HG02870 (cell line): ENCODE results near the gene MRM1.

ENCODE experiments used
- ATAC-seq: cut with Tn5 transposase; IDR thresholded peaks from one replicate; pipeline ENCODE4 v1.9.1; 2021; ENCODE audit warnings: mild to moderate bottlenecking, moderate library complexity; ENCODE audit not compliant: unreplicated experiment

Gene MRM1

DNA sequence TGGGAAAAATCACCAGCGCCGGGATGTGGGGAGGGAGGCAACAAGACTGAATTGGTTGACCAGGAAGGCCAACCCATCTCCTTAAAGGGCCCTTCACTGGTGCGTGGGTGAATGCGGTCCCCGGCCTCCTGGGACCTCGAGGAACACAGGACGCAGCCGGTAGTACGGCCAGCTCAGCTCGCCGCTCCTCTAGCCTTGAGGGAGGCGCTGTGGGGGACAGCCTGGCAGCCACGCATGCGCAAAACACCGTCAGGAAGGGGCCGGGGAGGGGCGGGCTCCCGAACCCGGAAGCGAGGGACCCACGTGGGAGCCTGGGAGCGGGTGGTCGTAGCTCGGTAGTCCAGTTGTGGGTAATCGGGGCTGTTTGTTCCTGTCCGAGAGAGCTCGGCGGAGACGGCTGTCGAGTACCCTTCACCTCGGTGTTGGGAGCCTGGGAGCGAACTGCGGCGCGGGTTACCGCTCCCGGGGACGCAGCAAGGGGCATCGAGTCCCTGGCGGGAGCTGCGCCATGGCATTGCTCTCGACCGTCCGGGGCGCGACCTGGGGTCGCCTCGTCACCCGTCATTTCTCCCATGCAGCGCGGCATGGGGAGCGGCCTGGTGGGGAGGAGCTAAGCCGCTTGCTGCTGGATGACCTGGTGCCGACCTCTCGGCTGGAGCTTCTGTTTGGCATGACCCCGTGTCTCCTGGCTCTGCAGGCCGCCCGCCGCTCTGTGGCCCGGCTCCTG lies at the start of gene MRM1:
Gene MRM1 (plus strand): TSS at position 281 of the 727 bp plus-strand sequence. CDS start 228 bp downstream, at position 509.
- peak; percentile 74 for ATAC-seq

GRCh38 chr17:36553459-36553858 lies 47.9 kb upstream of the MRM1 start:
- no peak for ATAC-seq

DNA sequence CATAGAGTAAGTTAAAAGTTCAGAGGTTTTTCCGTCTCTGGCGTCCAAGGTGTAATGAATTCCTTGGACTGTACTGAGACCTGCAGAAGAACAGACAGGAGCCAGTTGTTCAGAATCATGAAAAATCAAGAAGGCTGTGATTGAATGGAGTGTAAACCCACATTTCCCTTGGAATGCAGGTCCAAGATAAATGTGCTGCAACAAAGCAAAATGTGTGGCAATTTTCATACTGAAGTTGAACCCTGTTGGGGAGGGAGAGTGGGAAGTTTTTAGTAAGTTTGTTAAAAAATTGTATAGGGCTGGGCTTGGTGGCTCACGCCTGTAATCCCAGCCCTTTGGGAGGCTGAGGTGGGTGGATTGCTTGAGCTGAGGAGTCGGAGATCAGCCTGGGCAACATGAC lies 35.3 kb upstream of the MRM1 start:
- ATAC-seq: no peak

DNA sequence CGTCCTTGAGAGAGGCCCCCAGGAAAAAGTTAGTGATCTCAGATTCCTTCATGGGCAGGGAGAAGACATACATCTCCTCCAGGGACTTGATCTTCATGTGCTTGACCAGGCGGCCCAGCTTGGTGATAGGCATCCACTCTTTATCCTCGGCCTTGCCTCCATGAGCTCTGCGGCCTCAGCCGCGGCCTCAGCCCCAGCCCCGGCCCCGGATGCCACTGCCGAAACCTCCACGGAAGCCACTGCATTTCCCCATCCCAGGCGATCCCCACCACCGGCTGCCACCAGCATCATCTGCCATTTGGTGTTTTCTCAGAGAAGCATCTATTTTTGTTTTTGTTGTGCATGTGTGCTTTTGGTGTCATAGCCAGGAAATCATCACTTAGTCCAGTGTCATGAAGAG lies 26.4 kb upstream of the MRM1 start:
- ATAC-seq: no peak

GRCh38 chr17:36576793-36577192 lies 24.6 kb upstream of the MRM1 start:
- no peak for ATAC-seq

- no peak for ATAC-seq
Observed at GRCh38 chr17:36578671-36579070, 22.7 kb upstream of the MRM1 start.

DNA sequence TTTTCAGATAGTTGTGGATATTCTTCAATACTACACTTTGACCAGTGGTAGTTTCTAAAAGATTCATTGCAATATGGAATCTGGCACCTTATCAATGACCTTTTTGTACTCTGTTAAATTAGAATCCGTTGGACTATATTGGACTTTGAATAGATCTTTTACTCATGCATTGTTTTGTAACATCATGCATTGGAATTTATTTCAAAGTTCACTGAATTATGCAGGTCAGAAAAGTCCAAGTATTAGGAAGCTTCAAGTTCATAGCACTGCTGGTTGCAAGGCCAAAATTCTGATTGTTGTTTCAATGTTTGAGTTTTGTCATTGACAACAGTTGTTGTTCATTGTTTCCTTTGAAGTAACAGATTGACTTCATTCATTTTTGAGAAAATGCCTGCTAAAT lies 17.6 kb upstream of the MRM1 start:
- no peak for ATAC-seq

- no peak for ATAC-seq
Observed at GRCh38 chr17:36586138-36586537, 15.2 kb upstream of the MRM1 start.

DNA sequence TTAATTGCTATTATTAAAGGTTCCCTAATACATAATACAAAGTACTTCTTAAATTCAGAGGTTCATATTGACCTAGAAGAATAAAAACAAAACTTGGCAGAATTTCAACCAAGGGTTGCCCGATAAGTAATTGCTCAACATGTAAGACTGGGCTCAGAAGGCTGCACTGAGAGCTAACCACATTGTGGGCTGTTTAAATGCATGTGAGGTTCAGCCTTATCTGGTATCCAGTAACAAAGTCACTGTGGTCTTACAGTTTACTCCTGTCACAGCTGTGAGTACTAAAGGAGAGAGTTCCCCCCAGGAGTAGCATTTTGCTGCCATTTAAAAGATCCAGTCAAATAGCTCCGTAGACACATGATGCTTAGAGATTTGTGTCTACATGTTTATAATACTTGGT lies 11.3 kb upstream of the MRM1 start:
- ATAC-seq: no peak

- peak; percentile 75 for ATAC-seq
Observed at GRCh38 chr17:36591434-36592315, 9.7 kb upstream of the MRM1 start, which contains the start of gene DHRS11. TSS of gene DHRS11 (plus strand) at chr17:36591879. CDS start at chr17:36592010, 131 bp downstream.

DNA sequence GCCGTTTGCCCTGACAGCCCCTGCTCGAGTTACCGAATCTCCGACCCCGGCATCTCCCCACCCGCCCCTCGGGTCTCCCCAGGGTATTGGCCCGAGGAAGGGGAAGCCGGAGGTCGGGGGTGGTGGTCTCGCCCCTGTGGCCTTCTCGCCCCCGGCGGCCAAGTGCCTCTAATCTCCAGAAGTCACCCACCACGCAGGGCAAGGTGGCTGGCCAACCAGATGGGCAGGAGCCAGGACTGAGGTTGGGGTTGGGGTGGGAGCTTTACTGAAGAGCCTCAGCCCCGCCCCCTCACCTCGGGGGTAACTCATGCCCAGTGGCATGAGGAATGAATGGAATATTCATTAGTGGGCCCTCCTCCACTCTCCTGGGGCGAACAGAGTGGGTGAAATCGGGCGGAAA lies 9.1 kb upstream of the MRM1 start:
- no peak for ATAC-seq

DNA sequence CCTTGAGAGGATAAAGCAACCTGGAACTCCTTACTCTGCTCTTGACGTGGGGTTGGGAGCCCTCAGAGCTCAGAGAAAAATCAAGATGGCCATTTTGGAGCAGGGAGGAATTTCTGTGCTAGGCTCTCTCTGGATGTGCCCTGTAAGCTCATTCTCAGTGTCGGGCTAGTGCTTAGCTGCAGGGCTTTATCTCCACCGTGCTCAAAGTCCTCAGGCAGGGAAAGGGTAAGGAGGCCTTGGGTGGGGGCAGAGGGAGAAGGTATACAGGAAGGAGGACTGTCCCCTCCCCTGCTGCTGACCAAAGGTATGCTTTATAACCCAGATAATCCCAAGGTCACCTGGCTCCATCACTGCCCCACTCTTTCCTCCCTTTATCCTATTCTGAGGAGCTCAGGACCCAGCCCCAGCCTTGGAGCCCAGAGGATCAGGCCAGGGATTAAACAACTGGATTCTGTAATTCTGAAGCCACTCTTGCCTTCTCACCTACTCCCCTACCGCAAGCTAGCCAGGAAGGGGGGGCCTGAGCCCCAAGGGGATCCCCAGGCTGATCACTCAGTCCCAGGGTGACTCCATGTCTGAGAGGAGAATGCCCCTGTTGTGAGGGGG lies 8.6 kb upstream of the MRM1 start:
- no peak for ATAC-seq

- no peak for ATAC-seq
Observed at GRCh38 chr17:36593656-36594316, 7.6 kb upstream of the MRM1 start.

- ATAC-seq: no peak
Observed at GRCh38 chr17:36594626-36595401, 6.6 kb upstream of the MRM1 start.

DNA sequence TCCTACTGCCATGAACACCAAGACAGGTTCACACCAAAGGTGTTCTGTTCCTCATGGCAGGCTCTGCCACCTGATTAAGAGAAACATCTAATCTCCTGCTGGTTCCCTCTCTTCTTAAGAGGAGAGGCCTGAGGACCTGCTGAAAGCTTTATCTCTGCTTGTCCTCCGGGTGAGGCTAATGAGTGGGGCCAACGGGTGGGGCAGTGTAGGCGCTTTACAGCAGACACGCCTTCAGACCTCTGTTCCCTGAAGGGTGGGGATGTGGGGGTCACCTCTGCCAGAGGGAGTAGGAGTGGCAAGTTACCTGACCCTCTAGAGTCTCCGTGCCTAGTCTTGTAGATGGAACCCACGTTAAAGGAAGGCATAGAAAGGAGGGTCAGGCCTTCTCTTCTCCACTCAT lies 4.2 kb upstream of the MRM1 start:
- ATAC-seq: no peak

DNA sequence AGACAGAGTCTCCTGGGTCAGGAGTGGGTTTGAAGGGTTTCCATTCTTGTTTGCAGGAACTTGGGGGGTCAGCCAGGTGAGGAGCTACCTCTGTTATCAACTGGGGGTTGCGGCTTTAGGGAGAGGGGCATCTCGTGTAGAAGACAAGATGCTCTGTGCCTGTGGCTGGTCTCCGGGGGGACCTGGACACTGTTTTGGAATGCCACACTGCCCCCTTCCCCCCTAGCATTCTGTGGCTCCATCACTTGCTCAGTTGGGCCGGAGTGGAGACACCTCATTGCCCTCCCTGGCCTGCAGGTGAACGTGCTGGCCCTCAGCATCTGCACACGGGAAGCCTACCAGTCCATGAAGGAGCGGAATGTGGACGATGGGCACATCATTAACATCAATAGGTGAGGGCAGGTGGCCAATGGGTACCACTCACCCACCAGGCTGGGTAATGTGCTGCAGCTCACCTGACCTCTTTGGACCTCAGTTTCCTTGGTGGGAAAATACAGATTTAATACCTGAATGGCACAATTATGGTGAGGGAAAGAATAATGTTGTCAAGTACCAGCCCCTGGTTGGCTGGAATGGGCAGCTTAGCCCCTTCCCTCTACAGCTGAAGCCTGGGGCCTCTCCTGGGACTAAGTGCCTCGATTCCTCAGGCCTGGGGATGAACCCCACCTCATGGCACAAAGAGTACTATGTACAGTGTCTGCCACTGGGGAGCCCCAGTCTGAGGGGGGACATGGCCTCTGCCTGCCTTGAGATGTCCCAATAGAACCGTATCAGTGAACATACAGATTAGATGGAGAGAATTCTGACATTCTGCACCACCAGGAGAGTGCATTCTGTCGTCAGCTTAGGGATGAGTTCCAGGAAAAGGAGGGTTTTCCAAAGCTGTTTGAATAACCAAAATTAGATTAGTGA lies 3.3 kb upstream of the MRM1 start:
- ATAC-seq: no peak

GRCh38 chr17:36598951-36599401 lies 2.4 kb upstream of the MRM1 start:
- no peak for ATAC-seq

DNA sequence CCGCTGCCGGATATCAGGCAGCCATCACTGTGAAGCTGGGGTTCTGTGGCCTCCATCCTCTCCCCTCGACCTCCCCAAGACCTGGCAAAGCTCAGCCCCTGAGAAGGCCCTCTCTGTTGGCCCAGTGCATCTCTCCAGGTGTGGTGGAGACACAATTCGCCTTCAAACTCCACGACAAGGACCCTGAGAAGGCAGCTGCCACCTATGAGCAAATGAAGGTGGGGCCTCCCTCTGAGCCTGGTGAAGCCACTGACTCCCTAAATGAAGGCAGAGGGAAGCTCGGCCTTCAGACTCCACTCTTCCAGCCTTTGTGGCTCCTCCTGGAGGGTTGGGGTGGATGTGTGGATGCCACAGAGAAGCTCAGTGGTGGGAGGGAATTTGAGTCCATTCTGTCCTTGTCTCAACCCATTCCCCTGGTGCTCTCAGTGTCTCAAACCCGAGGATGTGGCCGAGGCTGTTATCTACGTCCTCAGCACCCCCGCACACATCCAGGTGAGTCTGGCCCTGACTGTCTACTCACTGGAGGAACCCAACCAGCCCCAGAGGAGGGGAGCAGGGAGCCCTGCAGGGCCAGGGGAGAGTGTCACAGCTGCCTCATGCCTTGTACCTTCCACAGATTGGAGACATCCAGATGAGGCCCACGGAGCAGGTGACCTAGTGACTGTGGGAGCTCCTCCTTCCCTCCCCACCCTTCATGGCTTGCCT lies 1.7 kb upstream of the MRM1 start:
- ATAC-seq: no peak

DNA sequence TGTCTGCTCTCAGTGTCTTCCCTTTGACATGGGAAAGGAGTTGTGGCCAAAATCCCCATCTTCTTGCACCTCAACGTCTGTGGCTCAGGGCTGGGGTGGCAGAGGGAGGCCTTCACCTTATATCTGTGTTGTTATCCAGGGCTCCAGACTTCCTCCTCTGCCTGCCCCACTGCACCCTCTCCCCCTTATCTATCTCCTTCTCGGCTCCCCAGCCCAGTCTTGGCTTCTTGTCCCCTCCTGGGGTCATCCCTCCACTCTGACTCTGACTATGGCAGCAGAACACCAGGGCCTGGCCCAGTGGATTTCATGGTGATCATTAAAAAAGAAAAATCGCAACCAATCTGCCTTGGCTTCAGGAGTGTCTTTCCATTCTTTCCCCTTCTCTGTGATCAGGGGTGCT lies 918 bp upstream of the MRM1 start:
- no peak for ATAC-seq
